Measurements from ENCODE around the gene NDFIP2. TPM values are rescaled to one million over a fixed set of nuclear protein-coding genes. Genes with fewer than 3 reads are reported as not detected.
A peak's percentile ranks its signal among the peaks of the same experiment; 100 is the strongest.

Gene NDFIP2
- total RNA-seq, 4 donors from 2014 or later, result 72.2 to 103 (median 86.2) TPM

DNA sequence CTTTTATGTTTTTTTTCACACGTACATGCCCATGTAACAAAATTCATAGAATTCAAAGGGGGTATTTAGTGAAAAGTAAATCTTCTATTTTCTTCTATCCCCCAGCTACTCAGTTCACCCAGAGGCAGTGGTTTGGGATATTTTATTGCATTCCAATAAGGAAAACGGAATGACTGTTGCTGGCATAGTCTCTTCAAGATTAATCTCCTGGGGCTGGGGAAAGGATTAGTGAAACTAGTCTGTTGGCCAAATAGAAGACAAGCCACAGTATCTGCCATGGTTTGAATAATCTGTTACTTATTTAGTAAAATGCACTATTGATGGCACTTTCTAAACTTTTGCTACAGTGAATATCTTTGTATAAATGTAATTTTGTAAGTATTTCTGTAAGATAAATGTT lies 122.0 kb downstream of the NDFIP2 start:
- no peak for TF ChIP-seq POLR2A (IDR thresholded peaks at IDR 0.05)
- TF ChIP-seq, protein P1, sequence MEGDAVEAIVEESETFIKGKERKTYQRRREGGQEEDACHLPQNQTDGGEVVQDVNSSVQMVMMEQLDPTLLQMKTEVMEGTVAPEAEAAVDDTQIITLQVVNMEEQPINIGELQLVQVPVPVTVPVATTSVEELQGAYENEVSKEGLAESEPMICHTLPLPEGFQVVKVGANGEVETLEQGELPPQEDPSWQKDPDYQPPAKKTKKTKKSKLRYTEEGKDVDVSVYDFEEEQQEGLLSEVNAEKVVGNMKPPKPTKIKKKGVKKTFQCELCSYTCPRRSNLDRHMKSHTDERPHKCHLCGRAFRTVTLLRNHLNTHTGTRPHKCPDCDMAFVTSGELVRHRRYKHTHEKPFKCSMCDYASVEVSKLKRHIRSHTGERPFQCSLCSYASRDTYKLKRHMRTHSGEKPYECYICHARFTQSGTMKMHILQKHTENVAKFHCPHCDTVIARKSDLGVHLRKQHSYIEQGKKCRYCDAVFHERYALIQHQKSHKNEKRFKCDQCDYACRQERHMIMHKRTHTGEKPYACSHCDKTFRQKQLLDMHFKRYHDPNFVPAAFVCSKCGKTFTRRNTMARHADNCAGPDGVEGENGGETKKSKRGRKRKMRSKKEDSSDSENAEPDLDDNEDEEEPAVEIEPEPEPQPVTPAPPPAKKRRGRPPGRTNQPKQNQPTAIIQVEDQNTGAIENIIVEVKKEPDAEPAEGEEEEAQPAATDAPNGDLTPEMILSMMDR (IDR thresholded peaks at IDR 0.05), result no peak
- no peak for TF ChIP-seq EP300 (IDR thresholded peaks at IDR 0.05)
- no peak for TF ChIP-seq POLR2AphosphoS5 (IDR thresholded peaks at IDR 0.05)
- peaks cover 13% of the 10 kb centered on the region for H3K4me1 ChIP-seq
- no peak overlapping the region for H3K4me3 ChIP-seq
- no peak overlapping the region for H3K27ac ChIP-seq
- WGBS, result 39% methylated on average over 2 of the region's 2 CpGs
- no peaks in the 10 kb centered on the region for H3K36me3 ChIP-seq
- no peaks in the 10 kb centered on the region for H3K9me3 ChIP-seq
- DNase-seq (ENCODE audit: low spot score in 2 of 2), result no peak
- H3K27me3 ChIP-seq, result no peaks in the 10 kb centered on the region

DNA sequence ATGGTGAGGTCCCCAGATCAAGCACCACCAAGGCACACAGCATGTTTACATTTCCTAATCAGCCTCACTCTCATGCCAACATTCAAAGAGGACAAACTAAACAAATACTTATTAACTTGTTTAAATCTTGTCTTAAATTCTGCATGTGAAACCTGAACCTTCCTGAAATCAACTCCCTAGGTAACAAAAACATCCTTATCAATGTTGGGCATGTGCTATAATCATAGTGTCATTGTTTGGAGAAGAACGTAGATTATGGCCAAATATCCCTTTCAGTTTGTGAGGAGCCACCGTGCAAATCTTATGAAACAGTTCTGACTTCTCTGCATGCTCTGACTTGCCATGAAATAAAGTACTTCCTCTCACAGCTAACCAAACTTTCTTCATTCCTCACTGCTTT lies 123.8 kb downstream of the NDFIP2 start:
- 28% methylated on average over 2 of the region's 2 CpGs for WGBS
- H3K4me1 ChIP-seq, result peaks cover 13% of the 10 kb centered on the region
- peak overlapping the region; percentile 59 for H3K27ac ChIP-seq
- H3K27me3 ChIP-seq, result no peaks in the 10 kb centered on the region
- no peak for DNase-seq (ENCODE audit: low spot score in 2 of 2)
- no peaks in the 10 kb centered on the region for H3K9me3 ChIP-seq
- H3K4me3 ChIP-seq, result no peak overlapping the region
- H3K36me3 ChIP-seq, result no peaks in the 10 kb centered on the region
- TF ChIP-seq EP300 (IDR thresholded peaks at IDR 0.05) (no peak), POLR2A (IDR thresholded peaks at IDR 0.05) (no peak), POLR2AphosphoS5 (IDR thresholded peaks at IDR 0.05) (no peak)
- TF ChIP-seq, protein P1 (IDR thresholded peaks at IDR 0.05), result no peak

Other genes starting within 250 kb of the NDFIP2 start
- 10 to 100 TPM; 23.4 to 78.5 (median 34.2) TPM for gene RBM26, start 74.9 kb upstream of the NDFIP2 start, total RNA-seq